HG03139 (cell line): ENCODE measurements around the gene OTUD1.
"Not testable (repeated sequence)": the region's sequence is repeated elsewhere in the genome, so short reads cannot be mapped to it uniquely, and the experiment has no call there.

Source experiments
- ATAC-seq: cut with Tn5 transposase; IDR thresholded peaks from one replicate; pipeline ENCODE4 v1.9.1; 2021; ENCODE audit not compliant: unreplicated experiment

The OTUD1 gene

DNA sequence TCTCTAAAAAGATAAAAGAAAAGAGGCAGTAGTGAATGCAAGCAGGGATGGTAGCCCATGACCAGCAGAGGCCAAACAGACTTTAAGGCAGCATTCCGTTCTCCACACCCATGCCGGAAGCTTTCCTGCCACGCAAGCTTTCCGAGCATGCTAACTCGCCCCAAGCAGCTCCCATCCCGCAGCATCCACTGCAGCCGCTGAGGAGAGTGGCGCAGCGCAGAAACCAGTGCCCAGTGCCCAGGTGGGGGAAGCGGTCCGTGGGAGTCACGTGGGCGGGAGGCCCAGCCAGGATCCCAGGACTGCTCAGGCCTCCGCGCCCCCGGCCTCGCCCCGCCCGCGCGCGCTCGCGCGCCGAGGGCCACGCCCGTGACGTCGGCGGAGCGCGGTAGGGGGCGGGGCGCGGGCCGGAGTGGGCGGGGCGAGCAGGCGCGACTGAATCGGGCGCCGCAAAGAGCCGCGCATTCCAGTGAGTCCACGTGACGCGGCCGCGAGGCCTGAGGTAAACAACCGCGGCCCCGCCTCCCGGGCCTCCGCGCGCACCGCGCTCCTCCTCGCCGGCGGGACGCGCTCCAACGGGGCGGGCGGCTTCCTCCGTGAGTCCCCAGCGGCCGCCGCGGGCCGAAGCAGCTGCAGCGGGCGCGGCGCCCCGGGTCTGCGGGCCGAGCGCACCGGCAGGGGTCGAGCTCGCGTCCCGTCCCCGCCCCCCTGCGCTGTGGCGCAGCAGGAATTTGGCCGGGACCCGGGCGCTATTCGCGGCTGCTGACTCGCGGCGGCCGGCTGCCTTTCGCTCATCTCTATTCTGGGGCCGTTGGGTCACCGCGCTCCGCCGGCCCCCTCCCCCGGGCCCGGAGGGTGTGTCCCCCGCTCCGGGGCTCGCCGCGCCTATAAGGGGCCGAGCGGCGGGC, at the start of gene OTUD1:
Gene OTUD1, plus strand, starts transcription at position 529 of the 905 bp plus-strand sequence. CDS start 383 bp downstream, outside the sequence.
- peak; percentile 73 for ATAC-seq

DNA sequence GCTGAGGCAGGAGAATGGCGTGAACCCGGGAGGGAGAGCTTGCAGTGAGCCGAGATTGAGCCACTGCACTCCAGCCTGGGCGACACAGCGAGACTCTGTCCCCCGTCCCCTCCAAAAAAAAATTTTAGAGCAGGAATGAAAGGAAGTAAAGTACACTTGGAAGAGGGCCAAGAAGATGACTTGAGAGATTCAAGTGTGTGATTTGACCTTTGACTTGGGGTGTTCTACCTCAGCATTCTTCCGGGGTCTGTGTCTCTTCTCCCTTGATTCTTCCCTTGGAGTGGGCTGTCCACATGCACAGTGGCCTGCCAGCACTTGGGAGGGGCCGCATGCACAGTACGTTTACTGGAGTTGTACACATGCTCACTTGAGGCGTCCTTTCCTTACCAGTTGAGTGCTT, 48.5 kb upstream of the OTUD1 start:
- ATAC-seq, result not testable (repeated sequence)

- ATAC-seq, result no peak
These were observed 48.1 kb upstream of the OTUD1 start for GRCh38 chr10:23390809-23391208.

- no peak for ATAC-seq
These were observed 47.1 kb upstream of the OTUD1 start for GRCh38 chr10:23391821-23392220.

DNA sequence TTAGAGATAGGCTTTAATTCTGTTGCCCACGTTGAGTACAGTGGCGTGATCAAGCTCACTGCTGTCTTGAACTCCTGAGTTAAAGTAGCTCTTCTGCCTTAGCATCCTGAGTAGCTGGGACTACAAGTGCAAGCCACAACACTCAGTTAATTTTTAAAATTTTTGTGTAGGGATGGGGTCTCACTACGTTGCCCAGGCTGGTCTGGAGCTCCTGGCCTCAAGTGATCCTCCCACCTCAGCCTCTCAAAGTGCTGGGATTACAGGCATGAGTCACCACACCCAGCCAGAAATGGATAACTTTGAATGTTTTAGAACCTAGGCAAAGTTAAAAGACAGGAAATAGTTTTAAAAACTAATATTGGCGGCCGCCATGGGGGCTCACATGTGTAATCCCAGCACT, 43.9 kb upstream of the OTUD1 start:
- no peak for ATAC-seq

GRCh38 chr10:23396695-23397094, 42.2 kb upstream of the OTUD1 start:
- no peak for ATAC-seq

DNA sequence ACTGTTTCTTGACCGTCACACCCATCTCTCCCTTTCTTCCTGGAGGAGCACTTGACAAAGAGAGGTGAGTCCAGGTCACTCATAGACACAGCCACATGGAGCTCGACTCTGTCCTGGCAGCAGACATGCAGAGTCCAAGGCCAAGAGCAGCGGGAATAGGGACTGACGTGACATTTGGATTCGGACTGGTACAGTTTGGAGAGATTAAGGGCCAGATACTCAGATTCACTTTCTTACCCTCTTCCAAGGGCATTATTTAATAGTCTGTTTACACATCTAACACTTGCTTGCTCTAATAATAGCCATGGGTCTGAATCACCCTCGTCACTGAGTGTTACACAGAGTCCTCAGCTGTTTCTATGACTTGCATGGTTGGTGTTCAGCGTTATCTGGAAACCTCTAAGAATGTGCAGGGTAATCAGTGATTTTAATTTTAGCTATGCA, 39.2 kb upstream of the OTUD1 start:
- no peak for ATAC-seq

- ATAC-seq, result no peak
These were observed 36.0 kb upstream of the OTUD1 start for GRCh38 chr10:23402856-23403255.

DNA sequence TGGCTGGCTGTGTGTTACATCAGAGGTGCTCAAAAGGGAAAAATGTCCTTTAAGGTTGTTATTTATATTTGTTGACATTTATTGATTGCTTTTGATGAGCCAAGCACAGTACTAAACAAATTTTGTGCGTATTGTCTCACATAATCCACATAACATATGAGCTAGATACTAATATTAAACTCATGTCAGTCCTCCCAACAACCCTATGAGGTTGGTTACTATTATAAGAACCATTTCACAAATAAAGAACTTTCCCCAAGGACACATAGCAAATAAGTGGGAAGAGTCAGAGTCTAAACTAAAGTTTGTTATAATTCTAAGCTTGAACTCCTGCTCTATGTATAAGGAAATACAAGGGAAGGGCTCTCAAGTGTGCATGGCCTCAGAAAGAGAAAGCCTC, 35.6 kb upstream of the OTUD1 start:
- ATAC-seq, result no peak

DNA sequence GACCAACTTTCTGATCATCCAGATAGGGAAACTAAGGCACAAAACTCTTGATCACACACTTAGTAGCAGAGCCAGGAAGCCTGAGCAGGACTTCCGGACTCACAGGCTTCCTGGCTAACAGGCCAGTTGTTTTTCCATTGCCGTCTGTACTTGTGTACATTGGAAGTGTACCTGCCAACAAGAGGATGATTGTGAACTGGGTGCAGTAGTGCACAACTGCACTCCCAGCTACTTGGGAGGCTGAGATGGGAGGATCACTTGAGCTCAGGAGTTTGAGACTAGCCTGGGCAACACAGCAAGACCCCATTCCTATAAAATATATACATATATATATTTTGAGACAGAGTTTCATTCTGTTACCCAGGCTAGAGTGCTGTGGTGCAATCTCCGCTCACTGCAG, 35.2 kb upstream of the OTUD1 start:
- ATAC-seq, result no peak

DNA sequence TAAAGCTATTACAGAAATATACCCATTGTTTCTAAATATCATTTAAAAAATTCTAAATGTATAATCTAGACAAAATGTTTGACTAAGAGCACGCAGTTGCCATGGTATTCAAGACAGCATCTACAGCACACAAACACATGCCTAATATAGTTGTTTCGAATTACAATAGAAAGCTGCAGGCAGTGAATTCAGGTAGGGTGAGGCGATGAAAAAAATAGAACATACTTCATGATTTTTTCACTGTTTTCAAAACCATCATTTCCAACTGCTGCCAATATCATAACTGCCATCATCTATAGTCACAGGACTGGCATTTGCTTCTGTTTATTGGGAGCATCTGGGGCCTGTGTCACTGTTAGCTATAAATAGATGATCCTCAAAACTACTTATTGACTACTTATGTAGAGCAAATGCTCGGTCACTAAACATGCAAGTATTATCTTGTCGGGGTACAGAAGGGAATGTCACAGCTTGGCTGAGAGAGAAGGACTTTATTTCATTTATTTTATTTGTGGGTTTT, 34.4 kb upstream of the OTUD1 start:
- no peak for ATAC-seq

- no peak for ATAC-seq
These were observed 33.3 kb upstream of the OTUD1 start for GRCh38 chr10:23405540-23405939.

GRCh38 chr10:23406409-23406808, 32.5 kb upstream of the OTUD1 start:
- ATAC-seq, result no peak

DNA sequence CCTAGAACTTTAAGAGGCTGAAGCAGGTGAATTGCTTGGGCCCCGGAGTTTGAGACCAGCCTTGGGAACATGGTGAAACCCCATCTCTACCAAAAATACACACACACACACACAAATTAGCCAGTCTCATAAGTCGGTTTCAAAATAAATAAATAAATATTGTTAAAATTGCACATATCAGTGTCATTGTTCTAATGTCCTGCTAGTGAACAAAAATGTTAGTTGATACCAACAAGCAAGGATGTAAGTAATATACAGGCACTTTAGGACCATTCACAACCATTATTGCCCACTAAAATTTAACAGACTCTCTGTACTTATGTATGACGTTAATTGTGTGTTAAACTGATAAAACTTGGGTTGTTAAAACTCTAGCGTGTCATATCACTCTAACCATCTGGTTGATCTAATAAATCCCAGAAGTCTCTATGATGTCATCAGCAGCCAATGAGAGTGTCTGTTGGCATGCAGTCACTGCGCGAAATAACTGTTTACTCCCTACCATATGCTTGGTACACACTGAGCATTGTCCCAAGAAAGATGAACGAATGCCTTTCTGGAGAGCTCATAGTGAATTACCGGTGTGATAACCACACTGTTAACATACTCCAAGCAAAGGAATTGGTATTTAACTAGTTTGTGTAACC, 30.4 kb upstream of the OTUD1 start:
- no peak for ATAC-seq

- no peak for ATAC-seq
These were observed 26.7 kb upstream of the OTUD1 start for GRCh38 chr10:23412223-23412622.

DNA sequence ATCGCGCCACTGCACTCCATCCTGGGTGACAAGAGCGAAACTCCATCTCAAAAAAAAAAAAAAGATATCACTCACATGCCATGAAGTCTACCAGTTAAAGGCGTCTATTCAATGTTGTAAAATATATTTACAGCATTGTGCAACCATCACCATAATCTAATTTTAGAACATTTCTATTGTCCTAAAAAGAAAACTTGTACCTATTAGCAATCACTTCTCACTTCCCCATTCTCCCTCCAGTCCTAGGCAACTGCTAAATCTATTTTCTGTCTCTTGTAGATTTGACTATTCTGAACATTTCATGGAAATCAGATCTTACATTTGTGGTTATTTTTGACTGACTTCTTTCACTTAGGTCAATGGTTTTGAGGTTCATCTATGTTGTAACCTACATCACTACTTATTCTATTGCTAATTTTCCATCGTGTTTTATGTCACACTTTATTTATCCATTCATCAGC, 25.2 kb upstream of the OTUD1 start:
- ATAC-seq, result peak; percentile 87

DNA sequence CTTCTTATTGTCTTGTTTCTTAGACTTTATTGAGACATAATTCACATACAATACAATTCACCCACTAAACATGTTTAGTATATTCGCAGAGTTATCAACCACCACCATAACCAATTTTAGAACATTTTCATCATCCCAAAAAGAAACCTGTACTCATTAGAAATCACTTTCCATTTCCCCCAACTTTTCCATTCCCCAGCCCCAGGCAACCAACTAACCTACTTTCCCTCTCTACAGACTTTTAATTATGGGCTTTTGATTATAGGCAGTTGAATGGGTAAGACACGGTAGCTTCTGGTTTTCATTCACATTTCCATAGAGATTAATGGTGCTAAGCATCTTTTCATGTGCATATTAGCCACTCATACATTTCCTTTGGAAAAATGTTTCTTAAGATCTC, 24.2 kb upstream of the OTUD1 start:
- no peak for ATAC-seq

- no peak for ATAC-seq
These were observed 21.6 kb upstream of the OTUD1 start for GRCh38 chr10:23417254-23417653.

DNA sequence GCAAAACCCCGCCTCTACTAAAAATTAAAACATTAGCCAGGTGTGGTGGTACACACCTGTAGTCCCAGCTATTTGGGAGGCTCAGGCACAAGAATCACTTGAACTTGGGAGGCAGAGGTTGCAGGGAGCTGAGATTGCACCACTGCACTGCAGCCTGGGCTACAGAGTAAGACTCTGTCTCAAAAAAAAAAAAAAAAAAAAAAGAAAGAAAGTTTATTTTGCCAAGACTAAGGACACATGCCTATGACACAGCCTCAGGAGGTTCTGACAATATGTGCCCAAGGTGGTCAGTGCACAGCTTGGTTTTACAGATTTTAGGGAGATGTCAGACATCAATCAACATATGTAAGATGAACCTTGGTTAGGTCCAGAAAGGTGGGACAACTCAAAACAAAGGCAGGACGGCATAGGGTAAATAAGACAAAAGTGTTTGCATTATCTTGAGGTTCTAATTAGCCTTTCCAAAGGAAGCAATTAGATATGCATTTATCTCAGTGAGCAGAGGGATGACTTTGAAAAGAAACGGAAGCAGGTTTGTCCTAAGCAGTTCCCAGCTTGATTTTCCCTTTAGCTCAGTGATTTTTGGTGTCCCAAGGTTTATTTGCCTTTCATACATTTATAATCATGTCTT, 20.7 kb upstream of the OTUD1 start:
- no peak for ATAC-seq

GRCh38 chr10:23419201-23419600, 19.7 kb upstream of the OTUD1 start:
- ATAC-seq, result no peak

GRCh38 chr10:23419655-23420329, 19.1 kb upstream of the OTUD1 start:
- no peak for ATAC-seq
